HepG2 (cell line): ENCODE data around the gene P2RY6. TPM values are rescaled to one million over a fixed set of nuclear protein-coding genes. Genes with fewer than 3 reads are reported as not detected.

ENCODE experiments used
- CREB3 ChIP-seq: sonication (generic); formaldehyde crosslinking; IDR thresholded peaks from 2 replicates; pipeline ENCODE4 v1.5.0; 2020; ENCODE audit warnings: missing genetic modification reagents
- FOXK1 ChIP-seq: sonication (generic); formaldehyde crosslinking; IDR thresholded peaks from 2 replicates; pipeline ENCODE4 v1.4.0; 2020; ENCODE audit warnings: low read depth, missing genetic modification reagents, borderline replicate concordance
- HBP1 ChIP-seq: IDR thresholded peaks from 2 replicates; pipeline ENCODE4 v1.6.1; 2016; ENCODE audit warnings: low read depth, control low read depth
- MBNL3 ChIP-seq: fragments of 250-450 bp; sonication (Bioruptor Pico); conservative IDR thresholded peaks from 2 replicates; pipeline ENCODE4 v1.8.0; 2022; ENCODE audit warnings: mild to moderate bottlenecking, inconsistent platforms
- PLSCR1 ChIP-seq: sonication (generic); formaldehyde crosslinking; IDR thresholded peaks from 2 replicates; pipeline ENCODE4 v1.5.0; 2020; ENCODE audit warnings: missing genetic modification reagents, mild to moderate bottlenecking, borderline replicate concordance
- PRPF4 ChIP-seq: fragments of 200-400 bp; formaldehyde crosslinking; IDR thresholded peaks from 2 replicates; pipeline ENCODE4 v1.6.1; 2016; ENCODE audit warnings: low read length, low read depth; ENCODE audit not compliant: poor library complexity, severe bottlenecking
- SOX5 ChIP-seq: IDR thresholded peaks from 2 replicates; pipeline ENCODE4 v1.6.1; 2016; ENCODE audit warnings: borderline replicate concordance
- TCF7 ChIP-seq: sonication (generic); IDR thresholded peaks from 2 replicates; pipeline ENCODE4 v1.6.1; 2016; ENCODE audit warnings: antibody characterized with exemption, low read depth
- TFAP4 ChIP-seq: sonication (generic); IDR thresholded peaks from 2 replicates; pipeline ENCODE4 v1.6.1; 2016; ENCODE audit warnings: low read depth, borderline replicate concordance
- TGIF2 ChIP-seq: IDR thresholded peaks from 2 replicates; pipeline ENCODE4 v1.6.1; 2016; ENCODE audit warnings: control low read depth, missing compliant biosample characterization
- THAP11 ChIP-seq: IDR thresholded peaks from 2 replicates; pipeline ENCODE4 v1.6.1; 2016; ENCODE audit warnings: missing biosample characterization, missing genetic modification reagents
- ZBTB10 ChIP-seq: sonication (generic); formaldehyde crosslinking; IDR thresholded peaks from 2 replicates; pipeline ENCODE4 v1.4.0; 2020; ENCODE audit warnings: missing genetic modification reagents, borderline replicate concordance
- ZBTB37 ChIP-seq: sonication (generic); formaldehyde crosslinking; IDR thresholded peaks from 2 replicates; pipeline ENCODE4 v1.4.0; 2020; ENCODE audit warnings: mild to moderate bottlenecking, missing genetic modification reagents
- ZBTB44 ChIP-seq: sonication (generic); formaldehyde crosslinking; IDR thresholded peaks from 2 replicates; pipeline ENCODE4 v1.4.0; 2020; ENCODE audit warnings: missing genetic modification reagents
- ZBTB7A ChIP-seq: sonication (generic); formaldehyde crosslinking; IDR thresholded peaks from 2 replicates; pipeline ENCODE4 v1.8.0; 2022; ENCODE audit warnings: mild to moderate bottlenecking, missing genetic modification reagents
- ZNF205 ChIP-seq: IDR thresholded peaks from 2 replicates; pipeline ENCODE4 v1.6.1; 2018; ENCODE audit warnings: missing biosample characterization, missing genetic modification reagents
- ZNF251 ChIP-seq: sonication (generic); formaldehyde crosslinking; IDR thresholded peaks from 2 replicates; pipeline ENCODE4 v1.9.0; 2021; ENCODE audit warnings: mild to moderate bottlenecking, missing genetic modification reagents
- ZNF264 ChIP-seq: sonication (generic); formaldehyde crosslinking; IDR thresholded peaks from 2 replicates; pipeline ENCODE4 v1.4.0; 2020; ENCODE audit warnings: missing genetic modification reagents
- ZNF441 ChIP-seq: sonication (generic); formaldehyde crosslinking; IDR thresholded peaks from 2 replicates; pipeline ENCODE4 v1.7.0; 2021; ENCODE audit warnings: missing genetic modification reagents, borderline replicate concordance
- polyA plus RNA-seq, 8 experiments: library from polyadenylated mRNA; depleted of rRNA in 3 of 8; stranded (reverse) in 7 of 8; unstranded in 1 of 8; fragments of >200 nt; fragmentation: Illumina TruSeq in 4 of 8; extraction: Trizol in 4 of 8; gene quantifications; 2 replicates each; pipeline versions ENCODE4 v1.2.1 to v1.2.3, GENCODE V29; 2011 to 2016; ENCODE audit warnings: low read depth in 4 of 8, missing spikeins in 1 of 8, mixed read lengths in 1 of 8; ENCODE audit not compliant: insufficient read depth in 1 of 8
- total RNA-seq, 5 experiments: library from RNA; depleted of rRNA; stranded (reverse); fragments of >200 nt; fragmentation: Illumina TruSeq; extraction: Trizol; gene quantifications; 2 replicates each; pipeline ENCODE4 v1.2.3, GENCODE V29; 2016; ENCODE audit warnings: low read depth in 1 of 5

Gene P2RY6
- total and polyA plus RNA-seq, 2 of the 13 experiments (the other 11 are each of a cell fraction or from before 2014, with no cell fraction given) = 0.09 to 0.29 TPM

- TF ChIP-seq MBNL3 (CRISPR knock-in tag) = no peak
- TF ChIP-seq ZBTB37 = no peak
- TF ChIP-seq ZBTB10 (CRISPR knock-in tag) = no peak; the same call in 1 of the 2 replicates
- no peak for TF ChIP-seq SOX5 (CRISPR knock-in tag)
- TF ChIP-seq TGIF2 (CRISPR knock-in tag) = no peak
- no peak for TF ChIP-seq CREB3
- no peak for TF ChIP-seq TFAP4
- TF ChIP-seq ZNF264 (CRISPR knock-in tag) = no peak
- TF ChIP-seq ZBTB7A (CRISPR knock-in tag) = no peak
- no peak for TF ChIP-seq ZNF441
- TF ChIP-seq ZNF251 (CRISPR knock-in tag) = no peak
- no peak for TF ChIP-seq TCF7
- TF ChIP-seq PRPF4 = no peak
- no peak for TF ChIP-seq THAP11
- no peak for TF ChIP-seq PLSCR1 (CRISPR knock-in tag)
- TF ChIP-seq FOXK1 (CRISPR knock-in tag) = no peak
- no peak for TF ChIP-seq ZBTB44 (CRISPR knock-in tag)
- TF ChIP-seq ZNF205 (CRISPR knock-in tag) = peak; percentile 60; the same call in 1 of the 2 replicates
- no peak for TF ChIP-seq HBP1 (CRISPR knock-in tag)
Measured at GRCh38 chr11:73288873-73289707, 17.0 kb downstream of the P2RY6 start (continued).
